Vagina (tissue), 2 donors: Measurements from ENCODE around the gene DIP2B.

Experiments
- POLR2A ChIP-seq, 2 donors: fragments of 450-650 bp; IDR thresholded peaks; one replicate each; pipeline ENCODE4 v1.6.1; 2017; ENCODE audit warnings: antibody characterized with exemption in 2 of 2, mild to moderate bottlenecking in 2 of 2, moderate library complexity in 2 of 2
- POLR2AphosphoS5 ChIP-seq, 2 donors: sonication (generic); formaldehyde crosslinking; IDR thresholded peaks; one replicate each; pipeline ENCODE4 v1.9.0; 2017; ENCODE audit warnings: antibody characterized with exemption in 2 of 2, mild to moderate bottlenecking in 2 of 2, low read depth in 1 of 2; ENCODE audit not compliant: insufficient read depth in 1 of 2
- TF ChIP-seq, protein P1 (sequence below), 3 experiments: fragments of 450-650 bp in 2 of 3; fragments of 200-600 bp in 1 of 3; sonication (generic) in 1 of 3; IDR thresholded peaks; one replicate each; pipeline ENCODE4 v1.5.1; 2017 to 2019; ENCODE audit warnings: antibody characterized with exemption in 3 of 3, mild to moderate bottlenecking in 2 of 3, moderate library complexity in 2 of 3

DNA sequence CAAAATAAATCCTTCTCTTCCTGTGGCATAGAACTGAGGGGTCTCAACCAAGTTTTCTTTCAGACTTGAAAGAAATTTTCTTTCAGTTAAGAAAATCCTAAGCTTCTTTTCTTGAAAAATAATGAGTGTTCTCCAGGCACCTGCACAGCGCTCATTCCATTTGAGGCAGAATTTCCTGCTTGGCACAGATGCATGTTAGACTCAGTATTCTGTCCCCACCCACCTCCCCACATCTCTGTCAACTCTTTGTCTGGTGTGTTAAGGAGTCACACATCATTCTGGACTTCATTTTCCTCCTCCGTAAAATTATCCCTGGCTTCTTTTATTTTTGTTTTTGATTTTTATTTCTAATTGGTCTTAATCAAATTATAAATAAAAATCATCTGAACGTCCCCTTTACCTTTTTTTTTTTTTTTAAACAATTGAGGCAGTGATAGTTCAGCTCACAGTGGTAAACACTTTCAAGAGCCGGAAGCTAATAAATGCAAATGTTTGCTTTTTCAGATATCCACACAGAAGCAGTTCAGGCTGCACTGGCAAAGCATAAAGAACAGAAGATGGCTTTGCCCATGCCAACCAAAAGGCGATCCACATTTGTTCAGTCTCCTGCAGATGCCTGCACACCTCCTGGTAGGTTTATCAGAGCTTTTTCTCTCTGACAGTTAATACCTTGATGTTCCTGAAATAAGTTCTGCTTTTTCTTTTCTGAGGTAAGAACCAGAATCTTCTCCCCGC is 155.1 kb downstream of the DIP2B start:
- TF ChIP-seq, protein P1, sequence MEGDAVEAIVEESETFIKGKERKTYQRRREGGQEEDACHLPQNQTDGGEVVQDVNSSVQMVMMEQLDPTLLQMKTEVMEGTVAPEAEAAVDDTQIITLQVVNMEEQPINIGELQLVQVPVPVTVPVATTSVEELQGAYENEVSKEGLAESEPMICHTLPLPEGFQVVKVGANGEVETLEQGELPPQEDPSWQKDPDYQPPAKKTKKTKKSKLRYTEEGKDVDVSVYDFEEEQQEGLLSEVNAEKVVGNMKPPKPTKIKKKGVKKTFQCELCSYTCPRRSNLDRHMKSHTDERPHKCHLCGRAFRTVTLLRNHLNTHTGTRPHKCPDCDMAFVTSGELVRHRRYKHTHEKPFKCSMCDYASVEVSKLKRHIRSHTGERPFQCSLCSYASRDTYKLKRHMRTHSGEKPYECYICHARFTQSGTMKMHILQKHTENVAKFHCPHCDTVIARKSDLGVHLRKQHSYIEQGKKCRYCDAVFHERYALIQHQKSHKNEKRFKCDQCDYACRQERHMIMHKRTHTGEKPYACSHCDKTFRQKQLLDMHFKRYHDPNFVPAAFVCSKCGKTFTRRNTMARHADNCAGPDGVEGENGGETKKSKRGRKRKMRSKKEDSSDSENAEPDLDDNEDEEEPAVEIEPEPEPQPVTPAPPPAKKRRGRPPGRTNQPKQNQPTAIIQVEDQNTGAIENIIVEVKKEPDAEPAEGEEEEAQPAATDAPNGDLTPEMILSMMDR (IDR thresholded peaks at IDR 0.05): no peak
- TF ChIP-seq POLR2AphosphoS5 (IDR thresholded peaks at IDR 0.05; ENCODE audit: insufficient read depth in 1 of 2, low read depth in 1 of 2) (no peak), POLR2A (IDR thresholded peaks at IDR 0.05) (no peak)
